SK-N-SH (cell line): ENCODE results near the gene CCL24.

ENCODE experiments used
- GABPA ChIP-seq: IDR thresholded peaks from 2 replicates; pipeline ENCODE4 v1.4.0; 2012; ENCODE audit warnings: low read depth, mild to moderate bottlenecking
- MXI1 ChIP-seq: IDR thresholded peaks from 2 replicates; pipeline ENCODE4 v1.6.1; 2012; ENCODE audit warnings: mild to moderate bottlenecking, low read depth, low read length, improper control_type of control experiment
- POLR2AphosphoS5 ChIP-seq: IDR thresholded peaks from 2 replicates; pipeline ENCODE4 v1.6.1; 2012; ENCODE audit warnings: low read depth, low read length
- RAD21 ChIP-seq: IDR thresholded peaks from 2 replicates; pipeline ENCODE4 v1.6.1; 2012; ENCODE audit warnings: mild to moderate bottlenecking, low read length
- RCOR1 ChIP-seq: fragments of 150-350 bp; IDR thresholded peaks from 2 replicates; pipeline ENCODE4 v1.6.1; 2017; ENCODE audit warnings: antibody characterized with exemption, low read length
- RXRA ChIP-seq: IDR thresholded peaks from 2 replicates; pipeline ENCODE4 v1.4.0; 2012; ENCODE audit warnings: low read depth, mild to moderate bottlenecking, borderline replicate concordance
- SMC3 ChIP-seq: IDR thresholded peaks from 2 replicates; pipeline ENCODE4 v1.6.1; 2012; ENCODE audit warnings: low read depth, low read length, improper control_type of control experiment
- TEAD4 ChIP-seq: IDR thresholded peaks from 2 replicates; pipeline ENCODE4 v1.4.0; 2012; ENCODE audit warnings: mild to moderate bottlenecking, borderline replicate concordance; ENCODE audit not compliant: insufficient read depth
- YY1 ChIP-seq: IDR thresholded peaks from 2 replicates; pipeline ENCODE4 v1.4.0; 2012; ENCODE audit warnings: low read depth, mild to moderate bottlenecking
- TF ChIP-seq, protein P1 (sequence below): IDR thresholded peaks from 2 replicates; pipeline ENCODE4 v1.6.1; 2012; ENCODE audit warnings: mild to moderate bottlenecking, low read depth, low read length, moderate library complexity
- TF ChIP-seq, protein P2 (sequence below): fragments of 200-600 bp; sonication (generic); IDR thresholded peaks from 2 replicates; pipeline ENCODE4 v1.6.1; 2017; ENCODE audit warnings: antibody characterized with exemption, mild to moderate bottlenecking, moderate library complexity
- TF ChIP-seq, protein P3 (sequence below): IDR thresholded peaks from 2 replicates; pipeline ENCODE4 v1.4.0; 2012; ENCODE audit warnings: low read depth
- TF ChIP-seq, protein P4 (sequence below): IDR thresholded peaks from 2 replicates; pipeline ENCODE4 v1.4.0; 2012; ENCODE audit warnings: low read depth, borderline replicate concordance
- TF ChIP-seq, protein P5 (sequence below): IDR thresholded peaks from 2 replicates; pipeline ENCODE4 v1.4.0; 2012; ENCODE audit warnings: low read depth, borderline replicate concordance

DNA sequence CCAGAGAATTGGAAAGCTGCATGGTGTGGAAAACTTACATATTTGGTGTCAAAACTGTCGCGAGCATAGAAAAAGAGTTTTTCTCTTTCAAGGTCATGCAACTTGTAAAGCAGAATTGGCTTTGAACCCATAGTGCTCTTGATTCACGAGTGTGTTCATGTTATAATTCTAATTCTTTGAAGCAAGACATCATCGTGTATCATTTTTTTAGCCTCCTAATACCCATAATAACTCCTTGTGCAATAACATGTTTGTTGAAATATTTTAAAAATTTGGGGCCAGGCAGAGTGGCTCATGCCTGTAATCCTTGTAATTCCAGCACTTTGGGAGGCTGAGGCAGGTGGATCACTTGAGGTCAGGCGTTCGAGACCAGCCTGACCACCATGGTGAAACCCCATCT, 4.2 kb downstream of the CCL24 start:
- TF ChIP-seq, protein P1, sequence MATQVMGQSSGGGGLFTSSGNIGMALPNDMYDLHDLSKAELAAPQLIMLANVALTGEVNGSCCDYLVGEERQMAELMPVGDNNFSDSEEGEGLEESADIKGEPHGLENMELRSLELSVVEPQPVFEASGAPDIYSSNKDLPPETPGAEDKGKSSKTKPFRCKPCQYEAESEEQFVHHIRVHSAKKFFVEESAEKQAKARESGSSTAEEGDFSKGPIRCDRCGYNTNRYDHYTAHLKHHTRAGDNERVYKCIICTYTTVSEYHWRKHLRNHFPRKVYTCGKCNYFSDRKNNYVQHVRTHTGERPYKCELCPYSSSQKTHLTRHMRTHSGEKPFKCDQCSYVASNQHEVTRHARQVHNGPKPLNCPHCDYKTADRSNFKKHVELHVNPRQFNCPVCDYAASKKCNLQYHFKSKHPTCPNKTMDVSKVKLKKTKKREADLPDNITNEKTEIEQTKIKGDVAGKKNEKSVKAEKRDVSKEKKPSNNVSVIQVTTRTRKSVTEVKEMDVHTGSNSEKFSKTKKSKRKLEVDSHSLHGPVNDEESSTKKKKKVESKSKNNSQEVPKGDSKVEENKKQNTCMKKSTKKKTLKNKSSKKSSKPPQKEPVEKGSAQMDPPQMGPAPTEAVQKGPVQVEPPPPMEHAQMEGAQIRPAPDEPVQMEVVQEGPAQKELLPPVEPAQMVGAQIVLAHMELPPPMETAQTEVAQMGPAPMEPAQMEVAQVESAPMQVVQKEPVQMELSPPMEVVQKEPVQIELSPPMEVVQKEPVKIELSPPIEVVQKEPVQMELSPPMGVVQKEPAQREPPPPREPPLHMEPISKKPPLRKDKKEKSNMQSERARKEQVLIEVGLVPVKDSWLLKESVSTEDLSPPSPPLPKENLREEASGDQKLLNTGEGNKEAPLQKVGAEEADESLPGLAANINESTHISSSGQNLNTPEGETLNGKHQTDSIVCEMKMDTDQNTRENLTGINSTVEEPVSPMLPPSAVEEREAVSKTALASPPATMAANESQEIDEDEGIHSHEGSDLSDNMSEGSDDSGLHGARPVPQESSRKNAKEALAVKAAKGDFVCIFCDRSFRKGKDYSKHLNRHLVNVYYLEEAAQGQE: no peak
- no peak for TF ChIP-seq GABPA
- TF ChIP-seq RAD21: no peak
- TF ChIP-seq, protein P2, sequence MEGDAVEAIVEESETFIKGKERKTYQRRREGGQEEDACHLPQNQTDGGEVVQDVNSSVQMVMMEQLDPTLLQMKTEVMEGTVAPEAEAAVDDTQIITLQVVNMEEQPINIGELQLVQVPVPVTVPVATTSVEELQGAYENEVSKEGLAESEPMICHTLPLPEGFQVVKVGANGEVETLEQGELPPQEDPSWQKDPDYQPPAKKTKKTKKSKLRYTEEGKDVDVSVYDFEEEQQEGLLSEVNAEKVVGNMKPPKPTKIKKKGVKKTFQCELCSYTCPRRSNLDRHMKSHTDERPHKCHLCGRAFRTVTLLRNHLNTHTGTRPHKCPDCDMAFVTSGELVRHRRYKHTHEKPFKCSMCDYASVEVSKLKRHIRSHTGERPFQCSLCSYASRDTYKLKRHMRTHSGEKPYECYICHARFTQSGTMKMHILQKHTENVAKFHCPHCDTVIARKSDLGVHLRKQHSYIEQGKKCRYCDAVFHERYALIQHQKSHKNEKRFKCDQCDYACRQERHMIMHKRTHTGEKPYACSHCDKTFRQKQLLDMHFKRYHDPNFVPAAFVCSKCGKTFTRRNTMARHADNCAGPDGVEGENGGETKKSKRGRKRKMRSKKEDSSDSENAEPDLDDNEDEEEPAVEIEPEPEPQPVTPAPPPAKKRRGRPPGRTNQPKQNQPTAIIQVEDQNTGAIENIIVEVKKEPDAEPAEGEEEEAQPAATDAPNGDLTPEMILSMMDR: no peak
- no peak for TF ChIP-seq TEAD4
- no peak for TF ChIP-seq SMC3
- no peak for TF ChIP-seq POLR2AphosphoS5
- TF ChIP-seq, protein P3, sequence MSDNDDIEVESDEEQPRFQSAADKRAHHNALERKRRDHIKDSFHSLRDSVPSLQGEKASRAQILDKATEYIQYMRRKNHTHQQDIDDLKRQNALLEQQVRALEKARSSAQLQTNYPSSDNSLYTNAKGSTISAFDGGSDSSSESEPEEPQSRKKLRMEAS: no peak
- TF ChIP-seq YY1: no peak
- TF ChIP-seq, protein P4, sequence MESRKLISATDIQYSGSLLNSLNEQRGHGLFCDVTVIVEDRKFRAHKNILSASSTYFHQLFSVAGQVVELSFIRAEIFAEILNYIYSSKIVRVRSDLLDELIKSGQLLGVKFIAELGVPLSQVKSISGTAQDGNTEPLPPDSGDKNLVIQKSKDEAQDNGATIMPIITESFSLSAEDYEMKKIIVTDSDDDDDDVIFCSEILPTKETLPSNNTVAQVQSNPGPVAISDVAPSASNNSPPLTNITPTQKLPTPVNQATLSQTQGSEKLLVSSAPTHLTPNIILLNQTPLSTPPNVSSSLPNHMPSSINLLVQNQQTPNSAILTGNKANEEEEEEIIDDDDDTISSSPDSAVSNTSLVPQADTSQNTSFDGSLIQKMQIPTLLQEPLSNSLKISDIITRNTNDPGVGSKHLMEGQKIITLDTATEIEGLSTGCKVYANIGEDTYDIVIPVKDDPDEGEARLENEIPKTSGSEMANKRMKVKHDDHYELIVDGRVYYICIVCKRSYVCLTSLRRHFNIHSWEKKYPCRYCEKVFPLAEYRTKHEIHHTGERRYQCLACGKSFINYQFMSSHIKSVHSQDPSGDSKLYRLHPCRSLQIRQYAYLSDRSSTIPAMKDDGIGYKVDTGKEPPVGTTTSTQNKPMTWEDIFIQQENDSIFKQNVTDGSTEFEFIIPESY: no peak
- TF ChIP-seq RXRA: no peak
- TF ChIP-seq, protein P5, sequence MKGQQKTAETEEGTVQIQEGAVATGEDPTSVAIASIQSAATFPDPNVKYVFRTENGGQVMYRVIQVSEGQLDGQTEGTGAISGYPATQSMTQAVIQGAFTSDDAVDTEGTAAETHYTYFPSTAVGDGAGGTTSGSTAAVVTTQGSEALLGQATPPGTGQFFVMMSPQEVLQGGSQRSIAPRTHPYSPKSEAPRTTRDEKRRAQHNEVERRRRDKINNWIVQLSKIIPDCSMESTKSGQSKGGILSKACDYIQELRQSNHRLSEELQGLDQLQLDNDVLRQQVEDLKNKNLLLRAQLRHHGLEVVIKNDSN: no peak
- no peak for TF ChIP-seq RCOR1
- TF ChIP-seq MXI1: no peak
